Osteocyte (in vitro differentiated cells): Measurements from ENCODE around the gene SOBP. TPM values are rescaled to one million over a fixed set of nuclear protein-coding genes. Genes with fewer than 3 reads are reported as not detected.

Experiments
- DNase-seq: peaks from one replicate; pipeline ENCODE4 v3.0.0; 2021; ENCODE audit warnings: mixed read lengths; ENCODE audit not compliant: unreplicated experiment; ENCODE audit errors: extremely low spot score
- H3K27ac Mint-ChIP-seq: one replicate; pipeline ENCODE4 v1.8.0; 2021; ENCODE audit warnings: mild to moderate bottlenecking, mixed read lengths; ENCODE audit not compliant: unreplicated experiment
- H3K27me3 Mint-ChIP-seq: one replicate; pipeline ENCODE4 v1.8.0; 2021; ENCODE audit warnings: mixed read lengths; ENCODE audit not compliant: unreplicated experiment
- H3K36me3 Mint-ChIP-seq: one replicate; pipeline ENCODE4 v1.8.0; 2021; ENCODE audit warnings: mixed read lengths; ENCODE audit not compliant: unreplicated experiment
- H3K4me1 Mint-ChIP-seq: one replicate; pipeline ENCODE4 v1.8.0; 2021; ENCODE audit warnings: mixed read lengths; ENCODE audit not compliant: unreplicated experiment
- H3K4me3 Mint-ChIP-seq: one replicate; pipeline ENCODE4 v1.8.0; 2021; ENCODE audit warnings: mild to moderate bottlenecking, moderate library complexity, mixed read lengths; ENCODE audit not compliant: unreplicated experiment
- H3K9me3 Mint-ChIP-seq: one replicate; pipeline ENCODE4 v1.8.0; 2021; ENCODE audit warnings: mixed read lengths; ENCODE audit not compliant: unreplicated experiment
- total RNA-seq: library from RNA; stranded (reverse); gene quantifications from 2 replicates; pipeline ENCODE4 v1.2.1, GENCODE V29; 2021
- TF ChIP-seq, protein P1 (sequence below): fragments of 200-600 bp; sonication (generic); IDR thresholded peaks from 2 replicates; pipeline ENCODE4 v1.5.0; 2021; ENCODE audit warnings: antibody characterized with exemption, mild to moderate bottlenecking, moderate library complexity

The SOBP gene
- total RNA-seq, 1 donor from 2014 or later: 7.4 TPM

DNA sequence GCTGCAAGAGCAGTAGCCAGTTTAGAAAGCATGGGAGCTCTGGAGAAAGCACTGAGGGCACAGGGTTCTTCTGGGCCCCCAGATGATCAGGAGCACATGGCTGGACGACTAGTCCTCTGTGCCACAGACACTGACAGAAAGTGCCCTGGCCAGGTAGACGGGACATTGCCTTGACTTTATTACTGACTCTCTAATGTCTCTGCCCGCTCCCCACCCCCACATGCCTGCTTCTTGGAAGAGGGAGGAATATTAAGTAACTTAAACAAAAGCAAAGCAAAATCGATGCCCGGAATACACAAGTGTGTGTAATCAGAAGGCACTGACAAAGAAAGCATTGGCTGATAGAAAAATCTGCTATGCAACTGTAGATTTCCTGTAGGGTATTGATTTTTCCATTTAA lies 99.3 kb downstream of the SOBP start:
- H3K36me3 Mint-ChIP-seq: no peaks in the 10 kb centered on the region
- TF ChIP-seq, protein P1, sequence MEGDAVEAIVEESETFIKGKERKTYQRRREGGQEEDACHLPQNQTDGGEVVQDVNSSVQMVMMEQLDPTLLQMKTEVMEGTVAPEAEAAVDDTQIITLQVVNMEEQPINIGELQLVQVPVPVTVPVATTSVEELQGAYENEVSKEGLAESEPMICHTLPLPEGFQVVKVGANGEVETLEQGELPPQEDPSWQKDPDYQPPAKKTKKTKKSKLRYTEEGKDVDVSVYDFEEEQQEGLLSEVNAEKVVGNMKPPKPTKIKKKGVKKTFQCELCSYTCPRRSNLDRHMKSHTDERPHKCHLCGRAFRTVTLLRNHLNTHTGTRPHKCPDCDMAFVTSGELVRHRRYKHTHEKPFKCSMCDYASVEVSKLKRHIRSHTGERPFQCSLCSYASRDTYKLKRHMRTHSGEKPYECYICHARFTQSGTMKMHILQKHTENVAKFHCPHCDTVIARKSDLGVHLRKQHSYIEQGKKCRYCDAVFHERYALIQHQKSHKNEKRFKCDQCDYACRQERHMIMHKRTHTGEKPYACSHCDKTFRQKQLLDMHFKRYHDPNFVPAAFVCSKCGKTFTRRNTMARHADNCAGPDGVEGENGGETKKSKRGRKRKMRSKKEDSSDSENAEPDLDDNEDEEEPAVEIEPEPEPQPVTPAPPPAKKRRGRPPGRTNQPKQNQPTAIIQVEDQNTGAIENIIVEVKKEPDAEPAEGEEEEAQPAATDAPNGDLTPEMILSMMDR: no peak
- H3K4me3 Mint-ChIP-seq: no peak overlapping the region
- H3K27me3 Mint-ChIP-seq: no peaks in the 10 kb centered on the region
- H3K9me3 Mint-ChIP-seq: no peaks in the 10 kb centered on the region
- no peak for DNase-seq
- H3K4me1 Mint-ChIP-seq: peaks cover 2% of the 10 kb centered on the region
- no peak overlapping the region for H3K27ac Mint-ChIP-seq

DNA sequence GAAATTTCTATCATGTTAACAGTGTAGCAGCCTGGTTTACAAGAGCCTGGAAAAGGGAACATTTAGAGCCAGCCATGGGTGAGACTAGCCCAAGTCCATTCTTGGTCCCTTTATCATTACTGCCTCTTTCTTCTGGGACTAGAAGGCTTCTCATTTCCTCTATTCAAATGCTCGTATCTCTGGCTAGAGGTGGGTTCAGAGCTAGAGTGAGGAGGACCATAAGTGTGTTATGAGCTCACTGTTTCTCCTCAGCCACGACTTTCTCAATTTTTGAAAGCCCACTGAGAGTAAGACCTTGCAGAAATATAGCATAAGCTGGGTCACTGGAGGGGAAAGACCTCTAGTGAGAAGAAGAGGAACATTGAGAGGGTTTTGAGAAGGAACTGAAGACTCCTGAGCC lies 100.0 kb downstream of the SOBP start:
- Mint-ChIP-seq H3K4me1 (peaks cover 2% of the 10 kb centered on the region), H3K36me3 (no peaks in the 10 kb centered on the region), H3K27me3 (no peaks in the 10 kb centered on the region), H3K9me3 (no peaks in the 10 kb centered on the region), H3K4me3 (no peak overlapping the region), H3K27ac (no peak overlapping the region)
- TF ChIP-seq, protein P1: no peak
- DNase-seq: no peak

DNA sequence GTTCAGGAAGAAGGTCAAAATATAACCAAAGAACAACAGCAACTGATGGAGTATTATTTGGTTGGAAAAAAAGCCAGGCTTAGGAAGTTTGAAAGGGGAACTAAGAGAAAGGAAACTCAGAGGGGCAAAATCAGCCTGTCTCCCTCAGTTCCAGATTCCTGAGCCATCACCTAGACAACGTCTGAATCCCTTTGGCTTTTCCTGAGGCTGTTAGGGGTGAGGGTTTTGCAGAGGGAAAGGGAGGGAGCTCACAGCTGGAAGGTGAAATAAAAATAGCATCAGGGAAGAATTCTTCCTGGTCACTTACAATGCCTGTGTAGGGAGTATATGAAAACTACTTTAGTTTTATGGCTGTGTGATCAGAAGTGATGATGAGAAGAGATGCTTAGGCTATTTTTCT lies 100.5 kb downstream of the SOBP start:
- Mint-ChIP-seq H3K27me3 (no peaks in the 10 kb centered on the region), H3K27ac (no peak overlapping the region), H3K4me1 (peaks cover 2% of the 10 kb centered on the region), H3K9me3 (no peaks in the 10 kb centered on the region), H3K4me3 (no peak overlapping the region), H3K36me3 (no peaks in the 10 kb centered on the region)
- TF ChIP-seq, protein P1: no peak
- no peak for DNase-seq

DNA sequence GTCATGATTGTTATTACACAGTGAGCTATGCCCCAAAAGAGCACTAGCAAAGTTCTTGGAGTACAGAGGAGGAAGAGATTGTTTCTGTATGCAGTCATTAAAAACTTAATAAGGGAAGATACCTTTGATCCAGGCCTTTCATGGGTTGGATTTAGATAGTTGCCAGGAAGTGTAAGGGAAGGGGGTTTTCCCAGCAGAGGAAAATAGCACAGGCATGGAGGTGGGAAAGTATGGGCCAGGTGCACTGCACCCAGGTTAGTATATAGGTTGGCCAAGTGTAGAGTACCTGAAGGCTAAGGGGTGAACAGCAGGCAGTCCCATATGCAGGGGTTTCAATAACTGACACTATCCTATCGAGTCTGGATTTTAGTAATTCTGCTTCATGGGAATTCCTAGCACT lies 101.4 kb downstream of the SOBP start:
- H3K4me3 Mint-ChIP-seq: no peak overlapping the region
- DNase-seq: no peak
- no peak overlapping the region for H3K27ac Mint-ChIP-seq
- no peaks in the 10 kb centered on the region for H3K36me3 Mint-ChIP-seq
- H3K4me1 Mint-ChIP-seq: peaks cover 2% of the 10 kb centered on the region
- TF ChIP-seq, protein P1: no peak
- H3K9me3 Mint-ChIP-seq: no peaks in the 10 kb centered on the region
- H3K27me3 Mint-ChIP-seq: no peaks in the 10 kb centered on the region

DNA sequence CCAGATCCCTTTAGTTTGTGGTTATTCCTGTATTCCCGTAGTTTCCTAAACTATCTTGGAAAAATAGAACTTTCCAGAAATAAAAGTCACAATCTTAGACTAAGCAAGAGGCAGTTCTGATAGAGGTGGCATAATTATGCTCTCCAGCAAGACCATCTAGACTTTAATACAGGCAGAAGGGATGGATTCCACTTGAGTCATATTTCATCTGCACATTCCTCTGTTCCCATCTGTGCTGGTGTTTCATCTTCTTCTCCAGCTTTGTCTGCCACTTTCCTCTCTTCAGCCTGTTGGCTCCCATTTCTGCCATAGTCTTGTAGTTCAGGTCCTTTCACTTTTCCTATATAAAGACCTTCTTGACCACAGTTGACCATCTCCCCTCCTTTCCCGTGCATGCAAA lies 102.9 kb downstream of the SOBP start:
- TF ChIP-seq, protein P1: no peak
- Mint-ChIP-seq H3K9me3 (no peaks in the 10 kb centered on the region), H3K27ac (no peak overlapping the region), H3K36me3 (no peaks in the 10 kb centered on the region), H3K27me3 (no peaks in the 10 kb centered on the region), H3K4me1 (peaks cover 2% of the 10 kb centered on the region), H3K4me3 (no peak overlapping the region)
- DNase-seq: no peak
